ENCODE data around the gene AP3B2. TPM values are rescaled to one million over a fixed set of nuclear protein-coding genes. Genes with fewer than 3 reads are reported as not detected.
"Not testable (repeated sequence)": the region's sequence is repeated elsewhere in the genome, so short reads cannot be mapped to it uniquely, and the experiment has no call there.

Gene AP3B2
- total RNA-seq, 1 donor from 2014 or later = 12.5 TPM

DNA sequence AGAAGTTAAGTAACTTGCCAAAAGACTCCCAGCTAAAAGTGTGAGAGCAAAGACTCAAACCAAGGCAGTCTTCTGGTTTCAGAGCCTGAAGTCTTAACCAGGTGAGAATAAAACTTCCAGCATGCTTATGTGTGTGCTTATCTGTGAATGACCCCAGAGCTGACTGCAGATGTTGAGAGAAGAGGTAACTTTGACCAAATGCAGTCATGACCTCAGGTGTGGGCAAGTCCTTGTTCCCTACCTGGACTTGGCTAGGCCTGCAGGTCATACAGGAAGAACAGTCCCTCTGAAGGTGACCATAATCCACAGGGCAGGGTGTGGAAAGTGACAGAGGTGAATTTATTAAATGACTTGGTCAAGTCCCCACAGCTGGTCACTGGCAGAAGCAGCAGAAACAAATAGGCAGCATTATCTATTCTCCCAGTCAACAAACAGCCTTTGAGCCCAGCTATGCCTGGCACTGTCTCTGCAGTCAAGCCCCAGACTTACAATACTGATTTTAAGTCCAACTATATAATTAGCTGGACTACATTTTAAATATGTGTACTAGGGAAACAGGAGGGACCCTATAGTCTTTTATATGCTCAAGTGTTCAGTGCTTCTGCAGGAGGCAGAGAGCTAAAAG is 59.5 kb downstream of the AP3B2 start:
- DNase-seq (ENCODE audit: low spot score) = no peak

- no peak for DNase-seq (ENCODE audit: low spot score)
Observed at GRCh38 chr15:82649226-82649999, 60.3 kb downstream of the AP3B2 start.

- DNase-seq (ENCODE audit: low spot score) = no peak
Observed at GRCh38 chr15:82648257-82649103, 61.2 kb downstream of the AP3B2 start.

GRCh38 chr15:82647835-82648256 is 61.8 kb downstream of the AP3B2 start:
- DNase-seq (ENCODE audit: low spot score) = no peak

DNA sequence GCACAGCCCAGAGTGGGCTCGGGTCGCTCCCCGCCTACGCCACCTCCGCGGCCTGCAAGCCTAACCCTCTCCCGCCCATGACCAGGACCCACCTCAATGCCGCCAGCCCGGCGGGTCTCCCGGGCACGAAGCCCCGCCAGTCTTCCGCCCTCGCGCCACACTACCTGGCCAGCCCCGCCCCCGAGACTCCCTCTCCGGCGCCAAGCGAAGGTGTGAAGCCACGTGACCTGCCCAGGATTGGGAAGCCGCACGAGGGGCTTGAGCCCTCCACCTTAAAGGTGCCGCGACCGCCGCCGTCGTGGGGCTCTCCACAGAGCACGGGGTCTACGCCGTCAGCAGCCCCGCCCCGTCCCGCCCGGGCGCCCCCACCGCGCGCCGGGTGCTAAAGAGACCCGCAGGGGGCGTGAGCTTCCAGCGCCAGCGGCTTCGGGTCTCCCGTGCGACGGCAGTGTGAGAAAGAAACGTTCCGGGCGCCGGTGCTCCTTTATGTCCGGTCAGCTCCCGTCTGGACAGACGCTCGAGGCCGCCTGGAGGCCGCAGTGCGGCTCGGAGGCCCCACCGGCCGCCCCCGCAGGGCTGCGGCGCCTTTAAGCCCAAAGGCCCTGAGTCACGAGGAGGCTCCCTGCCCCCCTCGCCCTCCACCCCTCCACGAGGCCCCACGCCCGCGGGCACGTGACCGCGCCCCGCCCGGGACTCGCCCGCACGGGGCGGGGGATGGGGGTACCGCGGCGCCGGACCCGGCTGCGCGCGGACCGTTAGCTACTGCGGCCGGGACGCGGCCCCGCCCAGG is 62.4 kb downstream of the AP3B2 start, which contains the start of gene CPEB1:
TSS of gene CPEB1 (minus strand) at position 319 of the 790 bp plus-strand sequence. CDS start 18,904 bp downstream, outside the sequence.
- peak; percentile 56 for DNase-seq (ENCODE audit: low spot score)

DNA sequence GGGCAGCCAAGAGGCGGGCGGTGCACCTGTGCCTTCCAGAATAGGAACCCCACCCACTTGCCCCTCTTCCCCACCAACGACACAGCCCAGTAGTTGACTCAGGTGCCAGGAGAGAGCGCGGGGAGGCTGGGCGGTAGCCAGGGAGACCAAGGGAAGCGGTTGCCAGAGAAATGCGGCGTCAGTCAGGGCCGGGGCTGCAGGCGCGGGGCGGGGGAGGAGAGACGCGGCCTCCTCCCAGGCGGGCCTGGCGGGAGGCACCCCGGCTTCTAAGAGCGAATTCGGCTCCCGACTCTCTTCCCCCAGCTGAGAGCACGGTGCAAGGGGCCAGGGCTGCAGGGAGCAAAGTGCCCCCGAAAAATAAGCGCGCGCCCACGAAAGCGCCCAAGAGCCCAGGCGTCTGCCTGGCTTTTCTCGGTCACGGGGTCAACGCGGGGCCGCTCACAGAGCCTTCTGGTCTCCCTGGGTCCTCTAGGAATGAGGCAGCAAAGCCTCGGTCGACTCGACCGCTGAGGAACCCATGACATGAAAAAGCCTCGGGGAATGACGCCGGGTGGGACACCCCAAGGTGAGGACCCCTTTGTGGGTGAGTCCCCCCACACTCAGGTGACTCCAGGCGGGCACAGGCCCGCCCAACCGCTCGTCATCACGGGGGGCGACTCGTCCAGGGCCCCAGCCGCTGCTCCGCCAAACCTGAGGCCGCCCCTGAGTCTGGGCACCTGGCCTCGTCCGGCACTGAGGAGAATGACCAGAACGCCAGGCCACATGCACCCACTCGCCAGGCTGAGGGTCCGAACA is 63.2 kb downstream of the AP3B2 start:
- no peak for DNase-seq (ENCODE audit: low spot score)

GRCh38 chr15:82644967-82645852 is 64.5 kb downstream of the AP3B2 start:
- DNase-seq (ENCODE audit: low spot score) = not testable (repeated sequence)

GRCh38 chr15:82643992-82644391 is 65.7 kb downstream of the AP3B2 start:
- DNase-seq (ENCODE audit: low spot score) = no peak

DNA sequence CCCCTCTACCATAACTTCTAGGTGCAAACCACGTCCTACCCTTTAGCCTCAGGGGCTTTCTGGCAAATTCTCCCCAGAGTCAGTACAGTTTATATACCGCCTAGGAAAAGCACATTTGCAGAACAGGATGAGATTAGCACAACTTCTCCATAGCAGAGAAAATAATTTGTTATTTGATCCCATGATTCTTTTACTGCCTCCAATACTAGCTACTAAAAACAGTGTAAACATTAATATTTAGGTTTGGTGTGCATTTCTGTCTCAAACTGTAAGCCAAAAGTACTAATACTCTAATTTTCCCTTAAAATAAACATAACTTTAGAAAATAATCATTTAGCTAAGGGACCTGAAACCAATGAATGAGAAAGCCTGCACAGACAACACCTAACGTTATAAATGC is 67.0 kb downstream of the AP3B2 start:
- no peak for DNase-seq (ENCODE audit: low spot score)

DNA sequence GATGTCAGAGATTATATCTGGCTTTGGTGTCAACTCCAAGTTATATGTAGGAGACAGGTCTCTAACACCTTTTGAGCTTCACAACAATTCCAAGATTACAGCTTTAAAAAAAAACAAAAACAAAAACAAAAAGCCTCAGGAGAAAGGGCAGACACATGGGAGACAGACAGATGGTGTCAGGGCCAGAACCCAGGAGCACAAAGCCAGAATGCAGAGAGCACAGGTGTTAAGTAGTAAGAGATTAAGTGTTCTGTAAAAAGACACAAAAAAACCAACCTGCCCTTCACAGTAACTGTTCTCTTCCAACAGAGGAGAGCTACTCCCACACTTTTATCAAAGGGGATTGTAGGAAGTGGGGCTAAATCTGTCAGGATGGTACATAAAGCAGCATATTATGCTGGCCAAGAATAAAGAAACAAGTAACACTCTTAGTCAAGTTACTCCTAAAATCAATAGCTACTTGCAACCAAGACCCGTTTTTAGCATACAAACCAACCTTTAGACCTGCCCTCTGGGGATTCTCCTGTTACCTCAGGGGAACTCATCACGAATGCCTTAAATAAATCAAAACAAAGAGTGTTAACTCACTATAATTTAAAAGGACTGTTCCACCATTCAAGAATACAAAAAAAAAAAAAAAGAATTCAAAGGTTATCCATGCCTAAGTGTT is 68.4 kb downstream of the AP3B2 start:
- no peak for DNase-seq (ENCODE audit: low spot score)

- DNase-seq (ENCODE audit: low spot score) = no peak
Observed at GRCh38 chr15:82640672-82641071, 69.0 kb downstream of the AP3B2 start.

DNA sequence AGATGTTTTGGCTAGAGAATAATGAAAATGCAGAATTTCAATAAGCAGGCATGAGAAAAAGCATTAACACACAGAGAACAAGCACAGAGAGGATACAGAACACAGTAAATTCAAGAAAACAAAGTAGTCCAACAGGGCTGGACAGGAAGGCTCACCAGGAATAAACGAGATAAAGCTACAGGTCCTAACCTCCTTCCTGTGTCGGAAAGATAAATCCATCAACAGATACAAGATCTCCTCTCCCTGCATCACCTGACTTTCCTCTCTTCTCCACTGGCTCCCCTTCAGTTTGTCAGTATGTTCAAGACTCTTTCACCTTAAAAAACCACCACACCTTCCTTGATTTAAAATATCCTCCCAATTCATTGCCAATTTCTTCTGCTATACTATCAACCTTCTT is 73.9 kb downstream of the AP3B2 start:
- no peak for DNase-seq (ENCODE audit: low spot score)

GRCh38 chr15:82630033-82630432 is 79.6 kb downstream of the AP3B2 start:
- no peak for DNase-seq (ENCODE audit: low spot score)

- no peak for DNase-seq (ENCODE audit: low spot score)
Observed at GRCh38 chr15:82625136-82625535, 84.5 kb downstream of the AP3B2 start.

GRCh38 chr15:82624438-82624837 is 85.2 kb downstream of the AP3B2 start:
- DNase-seq (ENCODE audit: low spot score) = no peak

DNA sequence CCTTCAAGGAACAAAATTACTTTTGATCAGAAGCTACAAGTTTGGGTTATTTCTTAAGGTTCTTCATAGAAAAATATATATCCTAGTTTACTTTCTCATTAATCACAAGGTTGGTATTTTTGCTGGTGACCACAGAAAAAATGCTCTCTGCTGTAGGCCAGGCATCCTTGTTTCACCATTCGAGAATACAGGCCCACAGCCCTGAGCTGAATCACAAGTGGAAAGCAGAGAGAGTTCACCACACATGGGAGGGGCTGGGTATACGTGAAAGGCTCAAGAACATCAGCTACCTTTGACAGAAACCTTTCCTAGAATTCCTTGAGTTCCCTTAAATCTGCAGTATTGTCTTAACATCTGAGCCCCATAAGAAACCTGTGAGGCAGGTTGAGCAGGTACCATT is 85.7 kb downstream of the AP3B2 start:
- no peak for DNase-seq (ENCODE audit: low spot score)

- DNase-seq (ENCODE audit: low spot score) = no peak
Observed at GRCh38 chr15:82621970-82622369, 87.7 kb downstream of the AP3B2 start.

DNA sequence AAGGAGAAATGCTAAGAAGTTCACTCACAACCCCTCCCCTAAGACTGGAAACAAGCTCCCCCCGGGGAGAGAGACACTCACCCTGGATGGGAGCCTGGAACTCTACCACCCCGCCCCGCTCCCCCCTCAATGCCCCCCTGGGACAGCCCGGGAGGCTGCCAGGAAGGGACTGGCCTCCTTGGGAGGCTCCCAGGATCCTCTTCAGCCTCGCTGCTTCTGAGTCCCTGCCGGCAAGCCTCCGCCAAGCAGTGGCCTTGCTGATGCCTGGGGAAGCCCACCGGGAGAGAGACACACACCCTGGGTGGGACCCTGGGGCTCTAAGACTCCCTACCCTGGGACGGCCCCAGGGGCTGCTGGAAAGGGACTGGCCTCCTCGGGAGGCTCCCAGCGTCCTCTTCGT is 95.9 kb downstream of the AP3B2 start:
- DNase-seq (ENCODE audit: low spot score) = no peak

DNA sequence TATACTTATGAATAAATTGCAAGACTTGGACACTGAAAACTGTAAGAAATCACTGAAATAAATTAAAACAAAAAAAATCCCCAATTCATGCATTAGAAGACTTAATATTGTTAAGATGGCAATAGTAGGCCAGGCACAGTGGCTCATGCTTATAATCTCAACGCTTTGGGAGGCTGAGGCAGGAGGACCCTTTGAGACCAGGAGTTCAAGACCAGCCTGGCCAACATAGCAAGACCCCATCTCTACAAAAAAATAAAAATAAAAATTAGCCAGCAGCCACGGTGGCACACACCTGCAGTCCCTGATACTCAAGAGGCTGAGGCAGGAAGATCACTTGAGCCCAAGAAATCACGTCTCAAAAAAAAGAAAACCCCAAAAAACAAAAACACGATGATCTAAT is 98.3 kb downstream of the AP3B2 start:
- DNase-seq (ENCODE audit: low spot score) = no peak
